Omental fat pad (tissue), 4 donors: ENCODE data around the gene CLDN15. TPM values are rescaled to one million over a fixed set of nuclear protein-coding genes. Genes with fewer than 3 reads are reported as not detected.

Source experiments
- ATAC-seq: fragments of 150-250 bp; one replicate; pipeline ENCODE4 v1.9.1; 2016; ENCODE audit warnings: mild to moderate bottlenecking, moderate library complexity; ENCODE audit not compliant: low FRiP score
- DNase-seq: peaks from one replicate; pipeline ENCODE4 v3.0.0-alpha.2; 2019; ENCODE audit warnings: low spot score
- CTCF ChIP-seq, 3 donors: fragments of 450-650 bp; IDR thresholded peaks; one replicate each; pipeline ENCODE4 v1.5.1; 2016 to 2017; ENCODE audit warnings: antibody characterized with exemption in 3 of 3, mild to moderate bottlenecking in 3 of 3, moderate library complexity in 2 of 3
- total RNA-seq, 4 donors: library from RNA; depleted of rRNA; stranded (reverse); fragments of >200 nt; gene quantifications; one replicate each; pipeline ENCODE4 v1.1.0, GENCODE V29; 2016

The CLDN15 gene
- total RNA-seq, 4 donors from 2014 or later, result 43.3 to 280 (median 60.5) TPM

DNA sequence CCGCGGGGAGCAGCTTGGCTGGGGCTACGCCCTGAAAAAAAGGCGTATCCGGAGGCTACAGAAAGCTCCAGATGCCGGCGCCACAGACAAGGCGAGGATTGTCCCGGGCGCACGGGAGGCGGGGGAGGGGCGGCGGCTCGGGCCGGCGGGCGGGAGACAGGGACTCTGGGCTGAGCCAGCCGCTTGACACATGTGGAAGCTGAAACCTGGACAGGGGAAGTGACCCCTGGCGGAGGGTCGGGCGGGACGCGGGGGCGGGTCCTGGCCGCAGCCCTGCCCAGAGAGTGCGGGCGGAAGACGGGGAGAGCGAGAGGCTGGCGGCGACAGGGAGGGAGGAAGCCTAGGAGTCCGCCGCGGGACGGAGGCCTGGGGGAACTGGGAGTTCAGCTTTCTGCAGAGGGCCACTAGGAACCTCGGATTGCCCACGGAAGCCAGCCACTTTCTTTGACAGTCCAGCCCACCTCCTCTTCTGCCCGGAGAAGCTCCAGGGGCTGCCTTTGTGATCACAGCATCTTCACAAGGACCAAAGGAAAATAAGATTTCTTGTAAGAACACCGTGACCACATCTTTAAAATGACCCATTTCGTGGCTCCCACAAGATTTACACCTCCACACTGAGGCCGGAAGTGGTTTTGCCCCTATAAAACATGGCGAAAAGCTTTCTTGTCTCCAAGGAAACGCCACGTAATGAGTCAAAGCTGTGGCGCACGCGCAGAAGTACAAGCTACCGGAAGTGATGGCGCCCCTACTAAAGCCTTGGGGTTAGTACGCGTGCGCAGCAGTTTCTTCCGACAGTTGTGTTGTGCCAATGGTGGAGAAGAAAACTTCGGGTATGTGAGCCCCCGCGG, 20.0 kb downstream of the CLDN15 start, which contains the start of the genes PLOD3 and ZNHIT1:
Gene PLOD3, minus strand, starts transcription at position 194 of the 848 bp plus-strand sequence. CDS start 307 bp downstream, outside the sequence.
Gene ZNHIT1, plus strand, starts transcription at position 778 of the 848 bp plus-strand sequence. Its CDS starts 31 bp downstream, at position 809.
- no peak for TF ChIP-seq CTCF (IDR thresholded peaks at IDR 0.05)
- peak; percentile 85 for ATAC-seq
- DNase-seq, result peak; percentile 94

DNA sequence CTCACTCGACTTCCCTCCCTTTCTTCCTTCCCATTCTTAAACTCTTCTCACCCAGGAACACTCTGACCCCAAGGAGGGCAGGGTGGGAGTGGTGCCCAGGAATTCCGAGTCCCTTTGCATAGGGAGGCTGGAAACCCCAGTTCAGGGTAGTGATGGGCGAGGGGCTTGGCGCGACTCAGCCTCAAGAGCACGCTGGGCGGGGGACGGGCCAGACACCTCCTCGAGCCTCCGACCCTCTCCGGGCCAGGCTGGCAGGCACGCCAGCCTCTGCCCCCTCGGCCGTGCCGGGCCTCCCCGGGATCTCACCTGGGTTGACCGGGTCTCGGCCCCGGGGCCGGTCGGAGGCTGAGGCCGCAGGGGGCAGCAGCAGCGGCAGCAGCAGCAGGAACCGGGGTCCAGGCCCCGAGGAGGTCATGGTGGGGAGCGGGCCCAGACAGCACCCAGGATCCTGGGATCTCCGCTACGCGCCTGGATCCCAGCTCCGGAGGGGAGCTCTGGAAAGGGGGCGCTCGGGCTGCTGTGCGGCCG, 20.7 kb downstream of the CLDN15 start:
- DNase-seq (no peak), ATAC-seq (peak; percentile 16)
- TF ChIP-seq CTCF (IDR thresholded peaks at IDR 0.05), result no peak

DNA sequence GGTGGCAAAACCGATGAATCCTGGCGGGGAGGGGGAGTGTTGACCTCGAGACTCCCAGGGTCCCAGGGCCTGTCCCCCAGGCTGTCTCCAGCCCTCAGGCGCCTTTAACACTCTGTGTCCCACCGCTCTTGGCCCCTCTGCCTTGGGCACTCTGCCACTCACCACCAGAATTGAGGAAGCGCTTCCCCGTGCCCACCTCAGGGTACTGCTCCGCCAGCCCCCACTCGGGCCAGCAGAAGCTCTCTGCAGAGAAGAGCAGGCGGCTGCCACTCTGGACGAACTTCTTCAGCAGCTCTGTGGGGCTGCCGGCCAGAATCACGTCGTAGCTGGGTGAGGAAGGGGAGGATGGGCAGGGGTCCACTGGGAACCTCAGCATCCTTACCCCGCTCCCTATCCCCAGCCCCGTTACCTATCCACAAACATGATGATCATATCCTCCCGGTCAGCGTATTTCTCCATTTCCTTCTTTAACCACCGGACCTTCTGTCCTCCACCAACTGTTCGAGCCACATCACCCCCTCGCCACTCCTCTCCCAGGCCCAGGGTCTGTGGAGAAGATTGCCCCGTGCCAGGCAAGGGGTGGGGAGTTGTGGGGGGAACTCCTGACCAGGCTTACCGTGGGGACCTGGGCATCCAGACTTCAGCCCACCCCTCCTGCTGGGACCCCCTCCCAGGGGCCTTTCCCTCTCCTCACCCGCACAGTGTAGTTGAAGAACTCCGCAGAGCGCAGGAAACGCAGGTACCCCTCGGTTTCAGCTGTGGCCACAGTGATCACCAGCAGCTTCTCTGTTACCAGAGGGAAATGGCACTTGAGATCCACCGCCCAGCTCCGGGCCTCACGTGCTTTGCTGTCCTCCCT, 21.4 kb downstream of the CLDN15 start:
- no peak for ATAC-seq
- no peak for DNase-seq
- TF ChIP-seq CTCF (IDR thresholded peaks at IDR 0.05), result no peak

DNA sequence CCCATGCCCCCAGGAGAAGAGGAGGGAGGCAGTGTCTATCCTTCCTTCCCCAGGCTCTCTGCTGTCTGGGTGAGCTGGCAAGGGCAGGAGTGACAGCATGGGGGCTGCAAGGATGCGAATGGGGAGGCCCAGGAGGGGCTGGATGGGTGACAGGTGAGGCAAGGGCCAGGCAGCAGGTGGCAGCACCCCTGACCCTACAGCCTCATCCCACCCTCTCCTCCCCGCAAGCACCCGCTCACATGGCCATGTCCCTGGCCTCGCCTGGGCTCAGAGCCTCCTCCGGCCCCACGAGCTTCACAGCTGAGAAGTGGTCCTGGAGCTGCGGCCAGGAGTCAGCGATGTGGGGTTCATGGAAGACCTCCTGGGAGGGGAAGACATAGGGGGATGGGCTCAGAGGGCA, 25.6 kb downstream of the CLDN15 start:
- no peak for TF ChIP-seq CTCF (IDR thresholded peaks at IDR 0.05)
- ATAC-seq (no peak), DNase-seq (no peak)

- TF ChIP-seq CTCF (IDR thresholded peaks at IDR 0.05), result no peak
- no peak for DNase-seq
- ATAC-seq, result no peak
These were observed 26.1 kb downstream of the CLDN15 start for GRCh38 chr7:101211501-101211900.

DNA sequence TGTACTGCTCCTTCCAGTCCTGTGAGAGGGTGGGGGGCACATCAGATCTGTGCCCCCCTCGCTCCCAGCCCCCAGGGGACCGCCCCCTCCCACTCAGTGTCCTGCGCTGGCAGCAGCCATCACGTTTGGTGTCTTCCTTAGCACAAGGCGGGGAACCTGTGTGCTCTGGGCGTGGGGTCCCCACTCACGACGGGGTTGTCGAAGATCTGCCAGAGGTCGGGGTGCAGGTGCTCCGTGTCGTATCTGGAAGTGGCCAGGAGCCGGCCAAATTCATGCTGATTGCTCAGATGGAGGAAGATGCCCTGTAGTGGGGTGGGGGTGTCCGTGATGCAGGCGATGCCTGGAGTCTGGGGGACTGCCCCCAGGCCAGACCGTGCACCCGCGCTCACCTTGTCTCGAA, 27.5 kb downstream of the CLDN15 start:
- ATAC-seq, result no peak

More for the DNA sequence above, 27.5 kb downstream of the CLDN15 start:
- no peak for DNase-seq
- TF ChIP-seq CTCF (IDR thresholded peaks at IDR 0.05), result no peak
